Measurements from ENCODE around the gene PTPRG. TPM values are rescaled to one million over a fixed set of nuclear protein-coding genes. Genes with fewer than 3 reads are reported as not detected.
A peak's percentile ranks its signal among the peaks of the same experiment; 100 is the strongest.
"Not testable (repeated sequence)": the region's sequence is repeated elsewhere in the genome, so short reads cannot be mapped to it uniquely, and the experiment has no call there.

Gene PTPRG
- total RNA-seq, 4 donors from 2014 or later = 33.5 to 56.6 (median 46.9) TPM

DNA sequence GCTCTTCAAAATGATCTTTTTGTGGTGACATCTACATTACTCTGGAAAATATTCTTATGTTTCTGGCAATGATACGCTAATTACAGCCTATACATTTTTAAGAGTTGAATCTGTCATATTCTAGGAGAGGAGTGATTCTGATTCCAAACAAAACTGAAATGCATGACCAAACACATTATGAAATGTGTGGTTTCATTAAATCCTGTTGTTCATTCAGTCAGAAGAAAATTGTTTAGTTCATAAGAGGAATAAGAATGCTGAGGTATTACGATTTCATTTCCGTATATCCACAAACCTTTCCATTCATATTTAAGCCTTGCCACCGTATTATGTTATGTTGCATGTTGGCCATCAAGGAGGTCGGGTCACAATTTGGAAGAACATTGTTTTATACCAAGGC is 466.9 kb downstream of the PTPRG start:
- H3K27me3 ChIP-seq = no peaks in the 10 kb centered on the region
- no peaks in the 10 kb centered on the region for H3K36me3 ChIP-seq
- H3K4me3 ChIP-seq = no peak overlapping the region
- no peak for DNase-seq
- no peaks in the 10 kb centered on the region for H3K9me3 ChIP-seq
- TF ChIP-seq, protein P1, sequence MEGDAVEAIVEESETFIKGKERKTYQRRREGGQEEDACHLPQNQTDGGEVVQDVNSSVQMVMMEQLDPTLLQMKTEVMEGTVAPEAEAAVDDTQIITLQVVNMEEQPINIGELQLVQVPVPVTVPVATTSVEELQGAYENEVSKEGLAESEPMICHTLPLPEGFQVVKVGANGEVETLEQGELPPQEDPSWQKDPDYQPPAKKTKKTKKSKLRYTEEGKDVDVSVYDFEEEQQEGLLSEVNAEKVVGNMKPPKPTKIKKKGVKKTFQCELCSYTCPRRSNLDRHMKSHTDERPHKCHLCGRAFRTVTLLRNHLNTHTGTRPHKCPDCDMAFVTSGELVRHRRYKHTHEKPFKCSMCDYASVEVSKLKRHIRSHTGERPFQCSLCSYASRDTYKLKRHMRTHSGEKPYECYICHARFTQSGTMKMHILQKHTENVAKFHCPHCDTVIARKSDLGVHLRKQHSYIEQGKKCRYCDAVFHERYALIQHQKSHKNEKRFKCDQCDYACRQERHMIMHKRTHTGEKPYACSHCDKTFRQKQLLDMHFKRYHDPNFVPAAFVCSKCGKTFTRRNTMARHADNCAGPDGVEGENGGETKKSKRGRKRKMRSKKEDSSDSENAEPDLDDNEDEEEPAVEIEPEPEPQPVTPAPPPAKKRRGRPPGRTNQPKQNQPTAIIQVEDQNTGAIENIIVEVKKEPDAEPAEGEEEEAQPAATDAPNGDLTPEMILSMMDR (IDR thresholded peaks at IDR 0.05) = no peak
- no peak for TF ChIP-seq POLR2A (IDR thresholded peaks at IDR 0.05)
- no peaks in the 10 kb centered on the region for H3K4me1 ChIP-seq
- H3K27ac ChIP-seq = no peak overlapping the region

DNA sequence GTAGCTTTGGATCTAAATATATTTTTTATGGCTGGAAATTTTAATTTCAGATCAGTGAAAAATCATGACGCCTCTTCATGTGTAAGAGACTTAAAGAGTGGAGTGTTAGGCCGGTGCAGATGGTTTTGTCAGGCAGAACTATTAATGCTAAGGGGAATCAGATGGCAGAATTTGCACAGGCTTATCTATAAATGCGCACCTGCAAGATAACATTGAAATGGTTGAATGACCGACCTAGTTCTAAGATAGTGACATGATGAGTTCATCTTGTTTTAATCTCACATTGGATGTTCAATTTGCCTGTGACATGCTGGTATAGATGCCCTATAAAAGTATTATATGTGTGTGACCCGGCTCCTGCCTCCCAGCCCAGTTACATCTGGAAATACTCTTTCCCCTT is 471.4 kb downstream of the PTPRG start:
- no peak for DNase-seq
- Histone ChIP-seq H3K4me3 (no peak overlapping the region), H3K27ac (no peak overlapping the region), H3K36me3 (no peaks in the 10 kb centered on the region), H3K4me1 (no peaks in the 10 kb centered on the region), H3K27me3 (no peaks in the 10 kb centered on the region), H3K9me3 (no peaks in the 10 kb centered on the region)
- TF ChIP-seq, protein P1 (IDR thresholded peaks at IDR 0.05) = no peak
- no peak for TF ChIP-seq POLR2A (IDR thresholded peaks at IDR 0.05)

DNA sequence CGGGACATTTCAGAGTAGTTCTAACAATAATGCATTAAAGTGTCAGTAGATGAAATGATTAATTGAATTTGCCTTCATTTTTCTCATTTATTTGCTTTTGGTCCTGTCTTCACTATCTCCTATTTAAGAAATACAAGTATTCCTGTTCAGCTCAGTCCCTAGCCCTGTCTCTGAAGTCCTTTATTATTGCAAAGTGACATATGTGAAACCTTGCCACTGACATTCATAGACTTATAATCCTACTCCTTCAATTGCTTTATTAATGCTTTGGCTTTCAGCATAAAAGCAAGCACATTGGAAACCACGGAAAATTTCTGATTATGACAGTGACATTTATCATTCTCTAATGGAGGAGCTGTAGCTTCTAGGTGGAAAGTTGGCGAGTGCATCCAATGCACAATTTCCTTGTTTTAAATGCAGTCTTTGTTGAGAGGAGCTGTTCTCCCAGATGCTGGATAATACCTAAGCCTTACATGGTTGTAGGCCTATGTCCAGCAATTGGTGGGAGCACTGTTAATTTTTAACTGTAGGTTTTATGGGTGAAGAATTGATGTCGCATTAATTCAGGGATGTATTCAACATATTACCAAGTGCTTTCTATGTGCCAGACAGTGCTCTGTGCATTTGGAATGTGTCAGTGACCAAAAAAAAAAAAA is 474.2 kb downstream of the PTPRG start:
- H3K4me1 ChIP-seq = no peaks in the 10 kb centered on the region
- TF ChIP-seq POLR2A (IDR thresholded peaks at IDR 0.05) = no peak
- TF ChIP-seq, protein P1 (IDR thresholded peaks at IDR 0.05) = no peak
- H3K4me3 ChIP-seq = no peak overlapping the region
- H3K27ac ChIP-seq = no peak overlapping the region
- no peaks in the 10 kb centered on the region for H3K36me3 ChIP-seq
- DNase-seq = no peak
- no peaks in the 10 kb centered on the region for H3K27me3 ChIP-seq
- H3K9me3 ChIP-seq = no peaks in the 10 kb centered on the region

DNA sequence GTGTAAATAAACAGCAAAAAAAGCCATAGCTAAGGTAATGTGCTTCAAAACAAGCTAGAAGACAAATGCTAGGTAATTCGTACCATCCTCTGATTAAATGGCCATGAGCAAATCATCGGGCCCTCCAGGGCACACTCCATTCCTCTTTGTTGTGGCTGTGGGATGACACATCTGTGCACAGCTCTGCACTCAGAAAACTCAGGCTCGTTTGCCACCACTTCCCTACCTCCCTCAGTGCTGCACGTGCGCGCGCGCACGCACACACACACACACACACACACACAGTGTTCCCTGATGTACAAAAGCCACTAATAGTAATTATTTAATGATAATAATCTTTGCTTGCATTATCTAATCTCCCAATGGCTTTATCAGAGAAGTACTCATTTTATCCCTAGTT is 475.4 kb downstream of the PTPRG start:
- Histone ChIP-seq H3K36me3 (no peaks in the 10 kb centered on the region), H3K9me3 (no peaks in the 10 kb centered on the region), H3K4me1 (no peaks in the 10 kb centered on the region), H3K27me3 (no peaks in the 10 kb centered on the region), H3K27ac (no peak overlapping the region), H3K4me3 (no peak overlapping the region)
- DNase-seq = no peak
- TF ChIP-seq POLR2A (IDR thresholded peaks at IDR 0.05) = no peak
- TF ChIP-seq, protein P1 (IDR thresholded peaks at IDR 0.05) = no peak

DNA sequence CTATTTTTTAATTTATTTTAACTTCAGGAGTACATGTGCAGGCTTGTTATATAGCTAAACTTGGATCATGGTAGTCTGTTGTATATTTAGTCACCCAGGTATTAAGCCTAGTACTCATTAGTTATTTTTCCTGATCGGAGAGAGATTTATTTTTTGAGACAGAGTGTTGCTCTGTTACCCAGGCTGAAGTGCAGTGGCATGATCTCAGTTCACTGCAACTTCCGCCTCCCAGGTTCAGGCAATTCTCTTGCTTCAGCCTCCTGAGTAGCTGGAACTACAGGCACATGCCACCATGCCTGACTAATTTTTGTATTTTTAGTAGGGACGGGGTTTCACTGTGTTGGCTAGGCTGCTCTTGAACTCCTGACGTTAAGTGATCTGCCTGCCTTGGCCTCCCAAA is 477.4 kb downstream of the PTPRG start:
- DNase-seq, H3K9me3 ChIP-seq, H3K4me3 ChIP-seq, H3K4me1 ChIP-seq, H3K36me3 ChIP-seq, H3K27me3 ChIP-seq: not testable (repeated sequence)
- peak overlapping the region in 1 of 4 donors; percentile 11 for H3K27ac ChIP-seq

DNA sequence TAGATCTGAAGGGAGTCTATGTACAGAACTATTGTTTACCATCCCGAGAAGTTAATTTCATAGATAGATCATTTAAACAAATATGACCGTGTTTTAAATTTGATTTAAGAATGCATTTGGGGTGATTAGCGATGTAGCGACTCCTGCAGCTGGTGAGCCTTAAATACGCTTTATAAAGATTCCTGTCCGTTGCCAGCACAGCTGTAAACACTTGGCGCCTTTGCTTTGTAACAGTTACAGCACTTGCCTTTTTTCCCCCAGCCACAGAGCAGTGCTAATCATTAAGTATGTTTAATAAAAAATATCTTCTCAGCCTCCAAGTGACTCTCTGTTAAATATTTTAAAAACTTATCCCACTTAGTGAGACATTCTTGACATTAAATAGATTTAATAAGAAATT is 478.2 kb downstream of the PTPRG start:
- H3K4me1 ChIP-seq = no peaks in the 10 kb centered on the region
- TF ChIP-seq POLR2A (IDR thresholded peaks at IDR 0.05) = no peak
- TF ChIP-seq, protein P1 (IDR thresholded peaks at IDR 0.05) = no peak
- no peaks in the 10 kb centered on the region for H3K27me3 ChIP-seq
- H3K4me3 ChIP-seq = no peak overlapping the region
- no peak for DNase-seq
- H3K36me3 ChIP-seq = no peaks in the 10 kb centered on the region
- H3K9me3 ChIP-seq = no peaks in the 10 kb centered on the region
- H3K27ac ChIP-seq = peak overlapping the region in 1 of 4 donors; percentile 25
